GM12872 (cell line): ENCODE data around the gene SLC35F3.
A peak's percentile ranks its signal among the peaks of the same experiment; 100 is the strongest.

Experiments
- TF ChIP-seq, protein P1 (sequence below): IDR thresholded peaks from 3 replicates; pipeline ENCODE4 v1.5.1; 2011; ENCODE audit warnings: low read depth, mild to moderate bottlenecking, low read length, moderate library complexity; ENCODE audit not compliant: insufficient read depth

SLC35F3 gene

DNA sequence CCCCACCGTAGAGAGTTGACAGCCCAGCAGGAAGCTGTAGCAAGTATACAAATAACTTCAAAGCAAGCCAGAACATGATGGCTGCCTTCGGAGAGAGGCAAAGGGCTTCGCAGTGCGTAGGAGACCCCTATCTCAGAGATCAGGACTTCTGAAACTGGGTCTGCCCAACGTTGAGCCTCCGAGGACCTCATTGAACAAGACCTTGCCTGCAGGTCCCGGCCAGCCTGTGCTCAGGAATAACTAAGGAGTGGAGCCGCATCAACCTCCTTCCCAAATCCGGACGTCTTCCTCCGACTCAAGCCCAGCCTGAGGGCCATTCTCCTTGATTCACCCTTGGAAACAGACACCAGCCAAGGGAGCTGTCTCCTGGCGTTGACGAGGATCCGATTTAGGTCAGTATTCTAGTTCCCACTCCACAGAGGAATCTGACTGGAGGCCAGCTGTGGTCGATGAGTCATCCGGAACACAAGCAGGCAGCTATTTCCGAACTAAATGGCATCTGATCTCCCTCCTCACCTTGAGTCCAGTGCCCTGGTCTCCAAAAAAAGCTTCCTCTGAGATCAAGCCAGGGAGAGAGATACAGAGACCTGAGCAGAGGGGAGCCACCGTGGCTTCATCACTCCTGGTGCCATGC lies 302.3 kb downstream of the SLC35F3 start:
- TF ChIP-seq, protein P1, sequence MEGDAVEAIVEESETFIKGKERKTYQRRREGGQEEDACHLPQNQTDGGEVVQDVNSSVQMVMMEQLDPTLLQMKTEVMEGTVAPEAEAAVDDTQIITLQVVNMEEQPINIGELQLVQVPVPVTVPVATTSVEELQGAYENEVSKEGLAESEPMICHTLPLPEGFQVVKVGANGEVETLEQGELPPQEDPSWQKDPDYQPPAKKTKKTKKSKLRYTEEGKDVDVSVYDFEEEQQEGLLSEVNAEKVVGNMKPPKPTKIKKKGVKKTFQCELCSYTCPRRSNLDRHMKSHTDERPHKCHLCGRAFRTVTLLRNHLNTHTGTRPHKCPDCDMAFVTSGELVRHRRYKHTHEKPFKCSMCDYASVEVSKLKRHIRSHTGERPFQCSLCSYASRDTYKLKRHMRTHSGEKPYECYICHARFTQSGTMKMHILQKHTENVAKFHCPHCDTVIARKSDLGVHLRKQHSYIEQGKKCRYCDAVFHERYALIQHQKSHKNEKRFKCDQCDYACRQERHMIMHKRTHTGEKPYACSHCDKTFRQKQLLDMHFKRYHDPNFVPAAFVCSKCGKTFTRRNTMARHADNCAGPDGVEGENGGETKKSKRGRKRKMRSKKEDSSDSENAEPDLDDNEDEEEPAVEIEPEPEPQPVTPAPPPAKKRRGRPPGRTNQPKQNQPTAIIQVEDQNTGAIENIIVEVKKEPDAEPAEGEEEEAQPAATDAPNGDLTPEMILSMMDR: no peak

DNA sequence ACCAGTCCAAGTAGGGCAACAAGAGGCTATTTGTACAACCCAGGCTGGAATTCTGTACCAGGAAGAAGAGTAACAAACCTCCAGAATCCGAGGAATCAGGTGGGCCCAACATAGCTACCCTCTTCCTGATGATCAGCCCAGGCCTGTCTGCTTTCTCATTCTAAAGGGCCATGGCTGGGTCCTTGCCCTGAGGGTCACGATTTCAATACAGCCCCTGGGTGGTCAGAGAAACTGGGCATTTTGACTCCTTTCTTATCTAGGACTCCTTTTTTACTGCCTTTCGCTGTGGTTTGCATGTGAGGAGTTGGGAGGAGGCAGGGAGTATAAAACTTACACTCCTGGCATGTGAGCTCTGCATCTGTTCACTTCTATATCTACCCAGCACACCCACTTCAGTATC lies 303.9 kb downstream of the SLC35F3 start:
- TF ChIP-seq, protein P1: no peak

DNA sequence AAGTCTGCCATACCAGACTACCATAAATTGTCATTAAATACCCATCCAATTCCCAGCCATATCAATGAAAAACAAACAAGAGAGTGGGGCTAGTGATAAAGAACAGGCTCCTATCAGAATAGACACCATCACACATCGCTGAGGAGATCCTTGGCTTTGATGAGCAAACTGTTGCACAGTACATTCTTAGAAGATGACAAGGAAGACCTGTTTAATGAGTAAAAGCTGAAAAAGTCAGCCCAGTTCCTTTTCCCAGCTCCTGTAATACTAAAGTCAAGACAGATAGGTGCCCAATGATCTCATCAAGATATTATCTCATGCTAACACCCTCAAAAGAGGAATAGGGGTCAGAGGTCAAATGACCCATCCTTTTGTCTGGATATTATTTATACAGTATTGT lies 304.3 kb downstream of the SLC35F3 start:
- TF ChIP-seq, protein P1: no peak

DNA sequence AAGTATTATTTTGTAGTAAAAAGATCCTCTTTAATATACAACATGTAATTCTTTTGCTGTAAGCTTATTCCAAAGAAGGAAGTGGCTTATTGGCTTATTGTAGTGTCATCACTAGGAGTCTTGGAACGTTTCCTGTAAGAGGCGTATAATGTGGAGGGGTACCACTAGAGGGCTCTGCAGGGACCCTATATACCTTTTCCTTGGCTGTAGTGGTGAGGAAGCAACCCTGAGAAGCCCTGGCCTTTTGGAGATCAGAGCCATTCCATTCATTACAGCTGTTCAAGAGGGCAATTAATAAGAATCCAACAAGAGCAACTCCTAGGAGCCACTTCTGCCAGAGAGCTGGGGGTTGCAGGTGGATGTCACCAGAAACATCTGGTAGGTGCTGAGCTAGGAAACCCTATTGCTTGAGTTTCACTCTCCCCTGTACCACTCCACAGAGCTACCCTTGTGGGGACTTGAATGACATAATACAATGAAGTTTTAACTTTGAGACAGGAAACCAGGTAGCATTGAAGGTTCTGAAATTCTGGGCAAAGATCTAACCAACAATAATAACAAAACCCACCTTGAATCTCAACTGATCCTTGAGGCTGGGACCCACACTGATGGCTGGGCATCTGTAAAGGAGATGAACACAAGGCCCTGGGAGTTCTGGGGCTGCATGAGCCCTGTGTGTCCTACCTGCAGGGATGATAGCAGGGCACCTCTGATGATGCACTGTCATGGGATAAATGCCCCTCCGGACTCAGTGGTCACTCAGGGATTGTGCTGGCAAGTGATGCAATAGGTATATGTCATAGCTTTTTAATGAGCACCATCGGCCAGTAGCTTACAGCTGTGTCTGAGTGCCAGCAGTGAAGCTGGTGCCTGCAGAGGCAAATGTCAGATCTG lies 308.5 kb downstream of the SLC35F3 start:
- TF ChIP-seq, protein P1: peak; percentile 86

DNA sequence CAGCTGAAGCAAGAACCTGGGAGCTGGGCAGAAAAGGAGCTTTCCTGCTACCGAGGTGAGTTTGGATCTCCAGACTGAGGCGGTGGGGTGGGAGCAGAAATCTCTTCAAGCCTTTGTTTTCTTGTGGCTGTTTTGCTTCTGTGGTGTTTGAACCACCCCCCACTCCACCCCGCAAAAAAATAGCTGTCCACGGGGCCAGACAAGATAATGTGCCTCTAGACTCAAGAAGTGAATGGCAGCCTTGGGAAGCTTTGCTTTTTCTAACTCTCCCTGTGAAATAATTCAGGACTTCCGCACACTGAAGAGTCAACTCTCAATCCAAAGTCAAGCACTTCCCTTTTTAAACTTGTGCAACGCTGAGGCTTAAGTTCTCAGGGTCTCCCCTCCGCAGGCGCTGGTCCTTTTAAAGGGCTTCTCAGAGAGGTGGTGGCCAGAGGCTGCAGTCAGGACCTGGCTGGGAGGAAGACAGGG lies 309.2 kb downstream of the SLC35F3 start:
- TF ChIP-seq, protein P1: no peak

DNA sequence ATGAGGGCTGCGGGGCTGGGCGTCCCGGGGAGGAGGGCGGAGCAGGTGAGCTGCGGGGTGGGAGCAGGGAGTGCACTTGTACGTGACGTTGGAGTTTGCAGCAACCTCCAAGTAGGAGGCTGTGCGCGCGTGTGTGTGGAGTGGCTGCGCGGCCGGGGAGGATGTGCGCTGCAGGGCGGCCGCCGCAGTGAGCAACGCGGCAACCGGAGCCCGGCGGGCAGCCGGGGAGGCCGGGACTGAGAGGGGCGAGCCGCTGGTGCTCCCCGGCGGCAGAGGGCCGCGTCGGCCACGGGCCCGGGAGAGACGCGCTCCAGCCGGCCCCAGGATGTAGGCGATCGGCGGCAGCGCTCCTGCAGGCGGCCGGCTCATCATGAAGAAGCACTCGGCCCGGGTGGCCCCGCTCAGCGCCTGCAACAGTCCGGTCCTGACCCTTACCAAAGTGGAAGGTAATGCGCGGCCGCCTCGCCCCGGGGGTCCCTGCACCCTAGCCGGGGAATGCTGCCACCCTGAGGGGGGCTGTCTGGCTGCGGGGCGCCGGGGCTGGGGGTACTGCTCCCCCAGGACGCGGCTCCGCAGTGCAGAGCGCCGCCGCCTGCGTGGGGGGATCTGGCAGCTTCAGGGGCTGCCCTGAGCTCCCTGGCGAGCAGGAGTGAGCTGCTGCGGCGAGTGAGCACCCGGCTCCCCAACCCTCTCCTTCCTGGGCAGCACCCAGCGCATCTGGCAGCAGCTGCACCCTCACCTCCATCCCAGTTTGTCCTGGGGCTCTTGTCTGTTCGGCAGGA lies 309.8 kb downstream of the SLC35F3 start:
- TF ChIP-seq, protein P1: no peak
